DMS153 treated with DMSO at 0.1 percent for 48 hours (cell line): Measurements from ENCODE around the gene GNAT1.
"Not testable (repeated sequence)": the region's sequence is repeated elsewhere in the genome, so short reads cannot be mapped to it uniquely, and the experiment has no call there.

ENCODE experiments used
- DNase-seq: peaks from one replicate; lab custom pipeline; 2025; ENCODE audit not compliant: unreplicated experiment; lab: John Stamatoyannopoulos, UW

GNAT1 gene

GRCh38 chr3:50217681-50218080, 26.3 kb downstream of the GNAT1 start:
- no peak for DNase-seq

DNA sequence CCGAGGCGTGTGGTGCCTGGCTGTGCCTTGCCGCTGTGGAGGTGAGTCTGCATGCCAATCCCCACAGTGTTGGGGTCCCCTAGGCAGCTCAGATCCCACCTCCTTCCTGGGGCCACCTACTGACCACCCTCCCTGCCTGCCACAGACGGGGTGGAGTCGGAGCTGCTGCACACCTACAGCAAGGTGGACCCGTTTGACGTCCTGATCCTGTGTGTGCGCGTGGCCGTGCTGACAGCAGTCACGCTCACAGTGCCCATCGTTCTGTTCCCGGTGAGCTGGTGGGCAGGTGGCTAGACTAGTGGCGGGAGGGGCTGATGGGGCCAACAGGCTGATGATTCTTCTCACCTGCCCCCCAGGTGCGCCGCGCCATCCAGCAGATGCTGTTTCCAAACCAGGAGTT, 27.0 kb downstream of the GNAT1 start:
- DNase-seq: no peak

GRCh38 chr3:50219285-50219684, 27.9 kb downstream of the GNAT1 start:
- DNase-seq: no peak

DNA sequence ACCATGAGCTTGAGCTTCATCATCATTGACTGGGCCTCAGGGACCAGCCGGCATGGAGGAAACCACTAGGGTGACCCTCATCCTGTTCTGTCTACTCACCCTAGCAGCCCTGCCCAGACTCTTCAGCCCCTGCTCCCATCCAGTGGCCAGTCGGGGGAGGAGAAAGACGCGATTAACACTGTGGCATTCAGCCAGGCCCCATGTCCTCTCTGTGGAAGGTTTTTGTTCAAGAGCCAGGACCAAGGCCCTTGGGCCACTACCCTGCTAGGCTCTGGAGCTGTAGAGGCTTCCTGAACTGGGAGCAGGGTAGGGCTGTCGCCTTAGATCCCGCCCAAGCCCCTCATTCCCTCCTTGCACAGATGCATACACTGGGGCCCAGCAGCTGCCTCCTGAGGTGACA, 28.7 kb downstream of the GNAT1 start:
- DNase-seq: no peak

- DNase-seq: no peak
These were observed 29.6 kb downstream of the GNAT1 start for GRCh38 chr3:50221051-50221410.

- no peak for DNase-seq
These were observed 30.2 kb downstream of the GNAT1 start for GRCh38 chr3:50221411-50222168.

DNA sequence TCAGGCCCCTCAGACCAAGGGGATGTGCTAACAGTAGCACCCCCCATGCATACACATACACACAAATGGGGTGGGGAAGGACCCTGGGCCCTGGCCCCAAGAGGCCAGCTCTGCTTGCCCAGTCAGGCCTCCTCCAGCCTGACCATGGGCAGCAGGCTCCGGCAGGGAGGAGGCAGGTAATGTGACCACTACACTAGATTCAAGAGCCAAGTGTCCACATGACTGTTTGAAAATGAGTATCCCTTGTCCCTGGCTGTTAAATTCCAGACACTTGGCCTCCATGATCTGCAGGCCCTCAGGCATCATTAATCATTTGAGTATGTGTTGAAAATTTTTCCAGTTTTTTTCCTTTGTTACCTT, 30.7 kb downstream of the GNAT1 start:
- no peak for DNase-seq

DNA sequence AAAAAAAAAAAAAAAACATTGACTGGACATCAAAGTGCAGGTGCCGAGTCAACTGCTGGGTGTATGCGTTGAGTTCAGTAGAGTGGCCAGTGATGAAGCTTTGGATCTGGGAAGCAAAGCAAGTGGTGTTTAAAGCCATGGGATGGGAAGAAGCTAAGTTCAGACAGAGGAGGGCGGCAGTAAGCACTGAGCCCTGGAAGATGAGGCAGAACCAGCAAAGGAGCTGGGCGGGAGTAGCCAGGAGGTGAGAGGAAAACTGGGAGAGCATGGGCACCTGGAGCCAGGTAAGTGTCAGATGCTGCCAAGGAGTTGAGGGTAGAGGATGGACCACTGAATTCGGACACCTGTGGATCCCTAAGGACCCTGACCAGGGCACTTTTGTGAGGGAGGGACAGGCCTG, 33.2 kb downstream of the GNAT1 start:
- DNase-seq: no peak

GRCh38 chr3:50226888-50227389, 35.5 kb downstream of the GNAT1 start:
- DNase-seq: no peak

DNA sequence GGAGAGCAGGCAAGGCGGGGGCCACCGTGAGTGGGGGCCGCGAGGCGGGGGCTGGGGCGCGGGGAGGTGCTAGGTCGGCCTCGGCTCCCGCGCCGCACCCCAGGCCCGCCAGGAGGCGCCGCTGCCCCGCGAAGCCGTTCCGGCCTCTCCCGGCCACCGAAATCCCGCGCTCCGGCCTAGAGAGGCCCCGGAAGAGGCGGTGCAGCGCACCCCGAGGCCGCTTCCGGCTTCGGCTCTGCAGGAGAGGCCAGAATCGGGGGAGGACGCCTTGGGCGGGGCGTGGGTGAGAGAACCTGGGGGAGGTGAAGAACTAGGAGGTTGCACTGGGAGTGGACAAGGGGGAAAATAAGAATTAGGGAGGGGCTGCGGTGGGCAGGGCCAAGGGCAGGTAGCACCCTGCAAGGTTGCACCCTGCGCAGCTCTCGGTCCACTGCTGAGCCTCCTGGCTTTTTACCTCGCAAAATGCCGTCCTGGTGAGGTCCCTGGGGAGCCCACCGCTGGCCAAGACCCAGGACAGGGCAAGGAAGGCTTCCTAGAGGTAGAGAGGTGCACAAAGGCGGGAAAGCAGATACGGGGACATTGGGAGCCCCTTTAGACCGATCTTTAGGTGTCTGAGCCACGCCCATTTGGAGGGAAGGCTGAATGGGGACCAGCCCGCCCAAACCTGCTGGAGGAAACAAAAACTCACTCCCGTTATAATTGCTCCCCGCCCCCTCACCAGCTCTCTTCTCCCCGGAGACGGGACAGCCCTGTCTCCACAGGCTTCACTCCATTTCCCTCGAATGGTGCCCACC, 36.2 kb downstream of the GNAT1 start:
- peak; percentile 42 for DNase-seq

DNA sequence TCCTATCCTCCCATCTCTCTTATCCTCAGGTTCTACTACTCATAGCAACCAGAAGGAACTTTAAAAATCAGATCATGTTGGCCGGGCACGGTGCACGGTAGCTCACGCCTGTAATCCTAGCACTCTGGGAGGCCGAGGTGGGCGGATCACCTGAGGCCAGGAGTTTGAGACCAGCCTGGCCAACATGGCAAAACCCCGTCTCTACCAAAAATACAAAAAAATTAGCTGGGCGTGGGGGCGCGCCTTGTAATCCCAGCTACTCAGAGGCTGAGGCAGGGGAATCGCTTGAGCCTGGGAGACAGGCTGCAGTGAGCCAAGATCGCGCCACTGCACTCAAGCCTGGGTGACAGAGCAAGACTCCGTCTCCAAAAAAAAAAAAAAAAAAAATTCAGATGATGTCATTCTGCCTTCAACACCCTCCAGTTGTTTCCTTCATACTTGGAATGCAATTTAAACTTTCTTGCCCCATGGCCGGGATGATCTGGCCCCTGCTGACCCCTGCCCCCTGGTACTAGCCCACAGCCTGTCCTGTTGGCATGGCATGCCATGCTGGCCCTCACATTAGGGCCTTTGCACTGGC, 36.9 kb downstream of the GNAT1 start:
- DNase-seq: not testable (repeated sequence)

- no peak for DNase-seq
These were observed 38.1 kb downstream of the GNAT1 start for GRCh38 chr3:50229490-50229889.

DNA sequence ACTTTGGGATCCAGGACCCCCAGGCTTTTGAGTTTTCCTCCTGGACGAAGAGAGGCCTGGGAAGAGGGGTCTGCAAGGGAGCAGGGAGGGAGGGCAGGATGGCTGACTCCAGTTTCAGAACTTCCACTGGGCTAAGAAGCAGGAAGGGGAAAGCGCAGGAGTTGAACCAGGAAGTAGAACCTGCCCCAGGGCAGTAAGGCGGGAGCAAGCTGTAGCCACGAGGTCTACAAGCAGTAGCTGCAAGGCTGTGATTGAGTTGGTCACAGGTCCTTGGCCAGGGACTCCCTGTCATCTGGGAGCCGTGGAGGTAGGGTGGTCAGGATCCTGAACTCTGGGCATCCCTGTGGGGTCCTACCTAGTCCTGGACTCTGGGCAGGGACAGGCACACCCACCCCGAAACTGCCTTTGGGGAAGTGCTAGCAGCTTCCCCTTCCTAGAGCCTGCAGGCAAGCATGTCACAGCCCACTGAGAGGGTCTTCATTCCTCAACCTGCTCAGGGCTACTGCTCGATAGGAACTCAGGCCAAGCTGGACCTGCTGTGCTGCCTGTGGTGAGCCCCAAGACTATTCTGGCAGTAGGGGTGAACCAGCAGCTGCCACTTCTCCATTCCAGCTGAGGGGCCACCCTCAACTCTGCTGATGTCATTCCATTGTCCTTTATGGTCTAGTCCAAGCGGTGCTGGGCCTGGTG, 38.8 kb downstream of the GNAT1 start:
- DNase-seq: no peak

GRCh38 chr3:50230794-50231125, 39.4 kb downstream of the GNAT1 start:
- no peak for DNase-seq

- DNase-seq: no peak
These were observed 40.2 kb downstream of the GNAT1 start for GRCh38 chr3:50231581-50231980.

GRCh38 chr3:50232303-50232702, 40.9 kb downstream of the GNAT1 start:
- no peak for DNase-seq

DNA sequence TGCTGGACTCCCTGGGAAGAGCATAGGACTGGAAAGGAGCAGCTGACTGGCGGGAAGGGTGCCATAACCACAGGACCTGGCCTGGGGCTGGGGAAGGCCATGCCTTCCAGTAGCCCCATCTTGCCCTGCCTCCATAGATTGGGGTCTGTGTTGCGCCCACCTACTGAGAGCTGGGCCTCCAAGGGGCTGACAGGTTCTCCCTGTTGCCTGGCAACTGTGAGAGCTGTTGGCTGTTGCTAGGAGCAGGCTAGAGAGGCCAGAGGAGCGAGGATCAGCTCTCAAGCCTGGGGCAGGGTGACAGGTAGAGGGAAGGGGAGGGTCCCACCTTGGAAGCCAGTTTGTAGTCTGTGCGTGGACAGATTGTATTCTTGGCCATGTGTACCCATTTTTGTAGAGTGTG, 41.8 kb downstream of the GNAT1 start:
- no peak for DNase-seq

DNA sequence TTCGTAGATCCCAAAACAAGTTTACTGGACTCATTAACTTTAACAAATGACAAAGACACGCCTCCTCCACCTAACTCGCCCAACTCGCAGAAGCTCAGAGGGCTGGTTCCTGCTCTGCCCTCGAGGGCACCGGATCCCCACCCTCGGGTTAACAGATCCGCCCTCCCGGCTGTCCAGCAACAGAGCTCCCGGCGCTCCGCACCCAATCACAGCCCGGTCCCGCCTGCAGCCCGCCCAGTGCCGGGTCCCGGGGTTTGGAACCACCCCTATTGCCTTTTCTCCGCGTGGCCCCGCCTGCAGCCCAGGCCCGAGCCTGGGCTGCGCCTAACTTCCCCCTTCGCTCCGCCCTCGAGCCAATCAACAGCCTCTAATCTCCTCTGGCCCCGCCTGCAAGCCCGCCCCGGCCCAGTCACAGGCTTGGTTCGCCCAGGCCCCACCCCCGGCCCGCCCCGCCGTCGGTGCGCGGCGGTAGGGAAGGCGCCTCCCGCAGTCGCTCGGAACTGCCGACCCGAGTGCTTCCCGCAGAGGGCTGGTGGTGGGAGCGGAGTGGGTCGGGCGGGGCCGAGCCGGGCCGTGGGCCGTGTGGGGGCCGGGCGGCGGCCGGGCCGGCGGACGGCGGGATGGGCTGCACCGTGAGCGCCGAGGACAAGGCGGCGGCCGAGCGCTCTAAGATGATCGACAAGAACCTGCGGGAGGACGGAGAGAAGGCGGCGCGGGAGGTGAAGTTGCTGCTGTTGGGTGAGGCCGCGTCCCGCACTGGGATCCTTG, 44.5 kb downstream of the GNAT1 start, which contains the start of gene GNAI2:
GNAI2 (plus strand) TSS at position 489 of the 768 bp plus-strand sequence; CDS start at position 621, 132 bp downstream.
- peak; percentile 84 for DNase-seq

GRCh38 chr3:50236484-50237132, 45.2 kb downstream of the GNAT1 start:
- no peak for DNase-seq

DNA sequence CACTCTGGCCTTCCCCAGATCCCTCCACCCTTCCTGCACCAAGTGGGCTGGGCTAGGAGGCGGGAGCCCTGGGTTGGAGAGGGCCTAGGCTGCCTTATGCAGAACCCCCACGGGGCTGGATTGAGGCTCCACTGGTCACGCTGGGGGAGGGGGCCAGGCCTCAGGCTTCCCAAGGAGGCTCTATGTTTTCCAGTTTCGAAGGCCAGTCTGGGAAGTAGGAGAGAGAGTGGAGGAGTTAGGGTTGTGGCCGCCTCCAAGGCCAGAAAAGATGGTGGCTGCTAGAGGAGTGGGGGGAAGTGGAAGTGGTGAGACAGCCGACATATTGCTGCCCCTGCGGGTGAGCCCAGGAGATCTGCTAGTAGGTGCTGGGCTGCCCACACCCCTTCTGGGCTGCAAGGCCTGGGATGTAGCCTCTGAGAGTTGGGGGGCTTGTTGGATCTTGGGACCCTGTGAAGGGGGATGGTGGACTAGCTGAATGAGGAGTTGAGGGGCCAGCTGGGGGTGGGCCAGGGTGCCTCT, 45.8 kb downstream of the GNAT1 start:
- DNase-seq: no peak
